CD8-positive, alpha-beta memory T cell (primary cell): ENCODE results near the gene CDYL2. TPM values are rescaled to one million over a fixed set of nuclear protein-coding genes. Genes with fewer than 3 reads are reported as not detected.
"Not testable (repeated sequence)": the region's sequence is repeated elsewhere in the genome, so short reads cannot be mapped to it uniquely, and the experiment has no call there.

ENCODE experiments used
- CTCF ChIA-PET: fragments of 350-600 bp; sonication (Branson Sonifier 250); formaldehyde crosslinking; loops from one replicate; lab custom pipeline; 2021; ENCODE audit warnings: antibody characterized with exemption; lab: Charles Lee
- POLR2A ChIA-PET: fragments of 350-600 bp; sonication (Branson Sonifier 250); formaldehyde crosslinking; loops from one replicate; lab custom pipeline; 2021; ENCODE audit warnings: antibody characterized with exemption; lab: Charles Lee
- DNase-seq, 5 donors: peaks; one replicate each; pipeline versions ENCODE4 v3.0.0 to v3.0.0-alpha.2; 2020 to 2022; ENCODE audit warnings: mixed read lengths in 1 of 5
- H3K27ac ChIP-seq: one replicate; pipeline ENCODE4 v1.7.0; 2013; ENCODE audit warnings: low read depth, mild to moderate bottlenecking, low read length, moderate library complexity
- H3K27me3 ChIP-seq: 2 replicates; pipeline ENCODE4 v1.7.0; 2013; ENCODE audit warnings: low read length, mild to moderate bottlenecking; ENCODE audit not compliant: insufficient read depth, poor library complexity, severe bottlenecking
- H3K36me3 ChIP-seq: 2 replicates; pipeline ENCODE4 v1.7.0; 2013; ENCODE audit warnings: mild to moderate bottlenecking, low read length, moderate library complexity; ENCODE audit not compliant: insufficient read depth
- H3K4me1 ChIP-seq: 2 replicates; pipeline ENCODE4 v1.7.0; 2013; ENCODE audit warnings: mild to moderate bottlenecking, low read length, moderate library complexity; ENCODE audit not compliant: insufficient read depth
- H3K4me3 ChIP-seq: 2 replicates; pipeline ENCODE4 v1.7.0; 2013; ENCODE audit warnings: mild to moderate bottlenecking, low read length
- H3K9me3 ChIP-seq: 2 replicates; pipeline ENCODE4 v1.7.0; 2013; ENCODE audit warnings: mild to moderate bottlenecking, low read length
- H3K27ac Mint-ChIP-seq, 8 donors: one replicate each; pipeline ENCODE4 v1.8.0; 2020 to 2021; ENCODE audit warnings: mixed read lengths in 8 of 8, mild to moderate bottlenecking in 6 of 8, inconsistent platforms in 3 of 8, moderate library complexity in 3 of 8
- H3K27me3 Mint-ChIP-seq, 2 donors: one replicate each; pipeline ENCODE4 v1.8.0; 2020 to 2021; ENCODE audit warnings: mixed read lengths in 2 of 2, mild to moderate bottlenecking in 1 of 2, moderate library complexity in 1 of 2
- H3K36me3 Mint-ChIP-seq, 3 donors: one replicate each; pipeline ENCODE4 v1.8.0; 2020 to 2021; ENCODE audit warnings: mixed read lengths in 3 of 3, inconsistent platforms in 1 of 3, mild to moderate bottlenecking in 1 of 3
- H3K4me1 Mint-ChIP-seq, 3 donors: one replicate each; pipeline ENCODE4 v1.8.0; 2020 to 2021; ENCODE audit warnings: mixed read lengths in 3 of 3, inconsistent platforms in 1 of 3, mild to moderate bottlenecking in 1 of 3
- H3K4me3 Mint-ChIP-seq, 7 donors: one replicate each; pipeline ENCODE4 v1.8.0; 2020 to 2021; ENCODE audit warnings: mixed read lengths in 7 of 7, mild to moderate bottlenecking in 6 of 7, moderate library complexity in 4 of 7, inconsistent platforms in 2 of 7
- H3K9me3 Mint-ChIP-seq, 5 donors: one replicate each; pipeline ENCODE4 v1.8.0; 2020 to 2022; ENCODE audit warnings: mixed read lengths in 5 of 5, mild to moderate bottlenecking in 3 of 5, moderate library complexity in 2 of 5, inconsistent platforms in 1 of 5
- polyA plus RNA-seq: library from polyadenylated mRNA; unstranded; fragments of 300-500 nt; fragmentation: Illumina TruSeq; gene quantifications from one replicate; pipeline ENCODE4 v1.2.3, GENCODE V29; 2021
- total RNA-seq, 2 experiments: library from RNA; stranded (reverse); gene quantifications; one replicate each; pipeline ENCODE4 v1.2.3, GENCODE V29; 2021

Gene CDYL2
- total and polyA plus RNA-seq, 3 experiments from 2014 or later = 3.8 to 42.0 (median 40.6) TPM

DNA sequence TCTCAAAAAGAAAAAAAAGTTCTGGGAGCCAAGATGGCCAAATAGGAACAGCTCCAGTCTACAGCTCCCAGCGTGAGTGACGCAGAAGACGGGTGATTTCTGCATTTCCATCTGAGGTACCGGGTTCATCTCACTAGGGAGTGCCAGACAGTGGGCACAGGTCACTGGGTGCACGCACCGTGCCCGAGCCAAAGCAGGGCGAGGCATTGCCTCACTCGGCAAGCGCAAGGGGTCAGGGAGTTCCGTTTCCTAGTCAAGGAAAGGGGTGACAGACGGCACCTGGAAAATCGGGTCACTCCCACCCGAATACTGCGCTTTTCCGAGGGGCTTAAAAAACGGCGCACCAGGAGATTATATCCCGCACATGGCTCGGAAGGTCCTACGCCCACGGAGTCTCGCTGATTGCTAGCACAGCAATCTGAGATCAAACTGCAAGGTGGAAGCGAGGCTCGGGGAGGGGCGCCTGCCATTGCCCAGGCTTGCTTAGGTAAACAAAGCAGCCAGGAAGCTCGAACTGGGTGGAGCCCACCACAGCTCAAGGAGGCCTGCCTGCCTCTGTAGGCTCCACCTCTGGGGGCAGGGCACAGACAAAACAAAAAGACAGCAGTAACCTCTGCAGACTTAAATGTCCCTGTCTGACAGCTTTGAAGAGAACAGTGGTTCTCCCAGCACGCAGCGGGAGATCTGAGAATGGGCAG, 77.2 kb downstream of the CDYL2 start:
- H3K36me3 Mint-ChIP-seq = peaks cover 0 to 12% (median 0%) of the 10 kb centered on the region in 3 donors

DNA sequence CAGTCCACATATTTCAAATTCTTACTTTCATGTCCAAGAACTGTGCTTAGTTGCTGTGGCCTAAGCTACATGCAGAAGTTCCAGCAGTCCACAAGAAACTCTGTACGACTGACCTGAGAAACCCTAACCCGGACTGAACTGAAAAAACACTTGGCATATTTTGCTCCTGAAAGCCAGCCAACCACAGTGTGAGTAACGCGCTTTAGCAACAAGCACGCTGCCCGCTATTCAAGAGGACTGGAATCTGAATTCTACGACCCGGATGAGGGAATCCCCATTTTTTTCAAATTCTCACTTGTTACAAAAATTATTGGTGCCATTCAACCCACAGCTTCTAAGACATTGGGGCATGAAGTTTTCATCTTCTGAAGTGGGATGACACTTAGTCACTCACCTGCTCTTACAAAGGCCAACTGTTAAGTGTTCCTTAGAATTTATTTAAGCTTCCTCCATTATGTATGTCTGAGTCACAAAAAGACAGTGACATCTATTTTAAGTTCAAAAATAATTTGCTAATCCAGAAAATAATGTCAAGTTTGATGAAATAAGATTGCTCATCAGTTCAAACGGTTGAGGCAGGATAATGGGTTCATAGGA, 78.7 kb downstream of the CDYL2 start:
- Histone ChIP-seq H3K27ac (no peak overlapping the region), H3K9me3 (no peaks in the 10 kb centered on the region), H3K4me1 (peaks cover 4% of the 10 kb centered on the region), H3K4me3 (no peak overlapping the region), H3K27me3 (no peaks in the 10 kb centered on the region), H3K36me3 (no peaks in the 10 kb centered on the region)
- DNase-seq = no peak
- ChIA-PET POLR2A (no interaction called here), CTCF (no interaction called here)
- H3K27ac Mint-ChIP-seq = peak overlapping the region in 1 of 8 donors; percentile 57
- no peaks in the 10 kb centered on the region for H3K36me3 Mint-ChIP-seq
- H3K4me3 Mint-ChIP-seq = peak overlapping the region in 1 of 7 donors; percentile 31
- peaks cover under 1 to 16% (median 4%) of the 10 kb centered on the region in 5 donors for H3K9me3 Mint-ChIP-seq
- no peaks in the 10 kb centered on the region for H3K27me3 Mint-ChIP-seq
- H3K4me1 Mint-ChIP-seq = peaks cover 32 to 56% (median 41%) of the 10 kb centered on the region in 3 donors

More for the DNA sequence above, 77.2 kb downstream of the CDYL2 start:
- peak in 3 of 5 donors; percentile 3 to 57 (median 29) for DNase-seq
- H3K27me3 Mint-ChIP-seq, CTCF ChIA-PET, POLR2A ChIA-PET, H3K27ac ChIP-seq, H3K4me1 ChIP-seq, H3K4me3 ChIP-seq, H3K27me3 ChIP-seq, H3K36me3 ChIP-seq, H3K9me3 ChIP-seq: not testable (repeated sequence)
- peaks cover 5 to 19% (median 17%) of the 10 kb centered on the region in 5 donors for H3K9me3 Mint-ChIP-seq
- peak overlapping the region in 6 of 8 donors; percentile 30 to 83 (median 65) for H3K27ac Mint-ChIP-seq
- H3K4me1 Mint-ChIP-seq = peaks cover 26 to 43% (median 34%) of the 10 kb centered on the region in 3 donors
- H3K4me3 Mint-ChIP-seq = peak overlapping the region; percentile 19 to 79 (median 50)

DNA sequence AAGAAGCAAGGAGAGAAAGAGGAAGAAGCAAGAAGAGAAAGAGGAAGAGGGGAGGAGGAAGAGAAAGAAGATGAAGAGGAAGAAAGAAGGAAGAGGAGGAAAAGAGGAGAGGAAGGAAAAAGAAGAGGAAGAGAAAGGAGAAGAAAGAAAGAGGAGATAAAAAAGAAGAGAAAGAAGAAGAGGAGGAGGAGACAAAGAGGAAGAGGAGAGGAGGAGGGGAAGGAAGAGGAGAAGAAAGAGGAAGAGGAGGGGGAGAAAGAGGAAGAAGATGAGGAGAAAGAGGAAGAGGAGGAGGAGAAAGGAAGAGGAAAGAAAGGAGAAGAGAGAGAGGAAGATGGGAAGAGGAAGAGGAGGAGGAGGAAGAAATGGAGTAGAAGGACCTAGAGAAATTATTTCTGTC, 80.4 kb downstream of the CDYL2 start:
- DNase-seq = no peak
- no peaks in the 10 kb centered on the region for H3K9me3 ChIP-seq
- Mint-ChIP-seq H3K4me1 (peaks cover 47 to 73% (median 56%) of the 10 kb centered on the region in 3 donors), H3K9me3 (peaks cover 0 to 14% (median 4%) of the 10 kb centered on the region in 5 donors), H3K4me3 (no peak overlapping the region), H3K36me3 (no peaks in the 10 kb centered on the region), H3K27me3 (no peaks in the 10 kb centered on the region), H3K27ac (no peak overlapping the region)
- H3K36me3 ChIP-seq = no peaks in the 10 kb centered on the region
- H3K27ac ChIP-seq = no peak overlapping the region
- ChIA-PET CTCF (no interaction called here), POLR2A (no interaction called here)
- peaks cover 18% of the 10 kb centered on the region for H3K4me1 ChIP-seq
- H3K4me3 ChIP-seq = no peak overlapping the region
- H3K27me3 ChIP-seq = no peaks in the 10 kb centered on the region

DNA sequence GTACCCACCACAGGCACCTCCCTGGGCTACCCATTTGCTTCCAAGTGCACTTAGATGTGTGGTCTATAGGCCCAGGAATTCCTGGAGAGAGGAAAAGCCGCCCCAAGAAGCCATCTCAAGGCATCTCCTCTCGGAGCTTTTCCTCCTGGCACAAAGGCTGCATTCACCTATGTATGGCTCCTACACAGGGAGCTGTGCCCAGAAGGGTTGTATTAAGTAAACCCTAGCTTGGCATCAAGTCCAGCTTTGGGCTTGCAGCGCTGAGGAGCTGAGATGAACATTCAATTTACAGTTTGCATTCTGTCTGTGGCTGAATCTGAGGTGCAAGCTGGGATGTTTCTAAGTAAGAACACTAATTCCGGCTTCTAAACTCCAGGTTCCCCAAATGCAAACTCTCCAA, 81.3 kb downstream of the CDYL2 start:
- Mint-ChIP-seq H3K27me3 (no peaks in the 10 kb centered on the region), H3K36me3 (no peaks in the 10 kb centered on the region), H3K4me3 (no peak overlapping the region), H3K9me3 (peaks cover 0 to 13% (median 4%) of the 10 kb centered on the region in 5 donors), H3K27ac (no peak overlapping the region), H3K4me1 (peaks cover 47 to 76% (median 56%) of the 10 kb centered on the region in 3 donors)
- CTCF ChIA-PET = no interaction called here
- Histone ChIP-seq H3K4me3 (no peak overlapping the region), H3K9me3 (no peaks in the 10 kb centered on the region), H3K27me3 (no peaks in the 10 kb centered on the region), H3K36me3 (no peaks in the 10 kb centered on the region), H3K27ac (no peak overlapping the region), H3K4me1 (peaks cover 18% of the 10 kb centered on the region)
- DNase-seq = no peak
- POLR2A ChIA-PET = interaction anchor here (0.5 kb wide), 1 partner anchor 97 kb away, joined by 10 read pairs; no protein-coding TSS in a partner anchor

- Mint-ChIP-seq H3K36me3 (no peaks in the 10 kb centered on the region), H3K27me3 (no peaks in the 10 kb centered on the region), H3K4me3 (no peak overlapping the region), H3K9me3 (peaks cover 0 to 10% (median 4%) of the 10 kb centered on the region in 5 donors), H3K27ac (peak overlapping the region in 4 of 8 donors; percentile 29 to 70 (median 54)), H3K4me1 (peaks cover 32 to 57% (median 37%) of the 10 kb centered on the region in 3 donors)
- H3K9me3 ChIP-seq = no peaks in the 10 kb centered on the region
- no peak for DNase-seq
- H3K27ac ChIP-seq = no peak overlapping the region
- H3K27me3 ChIP-seq = no peaks in the 10 kb centered on the region
- H3K4me1 ChIP-seq = peaks cover 15% of the 10 kb centered on the region
- no peak overlapping the region for H3K4me3 ChIP-seq
- ChIA-PET POLR2A (no interaction called here), CTCF (no interaction called here)
- H3K36me3 ChIP-seq = no peaks in the 10 kb centered on the region
Measured at GRCh38 chr16:80720804-80721371, 83.5 kb downstream of the CDYL2 start.

DNA sequence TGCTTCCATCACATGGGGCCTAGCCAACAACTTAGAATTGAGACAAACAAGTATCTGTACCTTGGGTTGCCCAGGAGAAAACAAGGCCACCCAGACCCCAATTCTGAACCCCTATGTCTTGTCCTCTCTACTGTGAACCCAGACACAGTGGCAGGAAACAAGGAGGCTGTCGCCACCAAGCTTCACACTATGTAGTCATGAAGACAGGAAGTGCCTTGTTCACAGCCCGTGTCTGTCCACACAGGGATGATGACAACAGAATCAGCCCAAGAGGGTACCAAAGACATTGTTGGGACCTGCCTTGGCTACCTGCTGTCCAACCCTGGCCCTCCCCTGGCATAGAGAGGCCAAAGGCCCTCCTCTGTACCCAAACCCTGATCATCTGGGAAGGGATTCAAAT, 84.8 kb downstream of the CDYL2 start:
- peaks cover 0 to 10% (median 4%) of the 10 kb centered on the region in 5 donors for H3K9me3 Mint-ChIP-seq
- H3K36me3 Mint-ChIP-seq = no peaks in the 10 kb centered on the region

GRCh38 chr16:80718480-80719220, 85.7 kb downstream of the CDYL2 start:
- DNase-seq = no peak
- CTCF ChIA-PET = no interaction called here
- H3K27me3 ChIP-seq = no peaks in the 10 kb centered on the region

More for the DNA sequence above, 84.8 kb downstream of the CDYL2 start:
- H3K4me1 Mint-ChIP-seq = peaks cover 25 to 44% (median 25%) of the 10 kb centered on the region in 3 donors
- ChIA-PET CTCF (no interaction called here), POLR2A (no interaction called here)
- H3K27ac Mint-ChIP-seq = peak overlapping the region; percentile 12 to 90 (median 70)
- no peaks in the 10 kb centered on the region for H3K27me3 Mint-ChIP-seq
- no peaks in the 10 kb centered on the region for H3K27me3 ChIP-seq
- H3K4me3 Mint-ChIP-seq = peak overlapping the region in 2 of 7 donors; percentile 4 to 27
- H3K27ac ChIP-seq = peak overlapping the region; percentile 7
- H3K9me3 ChIP-seq = no peaks in the 10 kb centered on the region
- no peak overlapping the region for H3K4me3 ChIP-seq
- peaks cover 15% of the 10 kb centered on the region for H3K4me1 ChIP-seq
- no peaks in the 10 kb centered on the region for H3K36me3 ChIP-seq
- peak in 4 of 5 donors; percentile 3 to 61 (median 14) for DNase-seq

More at GRCh38 chr16:80718480-80719220, 85.7 kb downstream of the CDYL2 start:
- Histone ChIP-seq H3K4me1 (peaks cover 15% of the 10 kb centered on the region), H3K9me3 (no peaks in the 10 kb centered on the region), H3K27ac (no peak overlapping the region), H3K36me3 (no peaks in the 10 kb centered on the region), H3K4me3 (no peak overlapping the region)
- Mint-ChIP-seq H3K27ac (peak overlapping the region in 2 of 8 donors; percentile 10 to 72), H3K27me3 (no peaks in the 10 kb centered on the region), H3K9me3 (peaks cover 0 to 10% (median 4%) of the 10 kb centered on the region in 5 donors), H3K4me1 (peaks cover 22 to 39% (median 22%) of the 10 kb centered on the region in 3 donors), H3K4me3 (no peak overlapping the region), H3K36me3 (peaks cover 0 to under 1% (median 0%) of the 10 kb centered on the region in 3 donors)
- POLR2A ChIA-PET = no interaction called here
